ENCODE results near the gene UNC5A.

Gene UNC5A

DNA sequence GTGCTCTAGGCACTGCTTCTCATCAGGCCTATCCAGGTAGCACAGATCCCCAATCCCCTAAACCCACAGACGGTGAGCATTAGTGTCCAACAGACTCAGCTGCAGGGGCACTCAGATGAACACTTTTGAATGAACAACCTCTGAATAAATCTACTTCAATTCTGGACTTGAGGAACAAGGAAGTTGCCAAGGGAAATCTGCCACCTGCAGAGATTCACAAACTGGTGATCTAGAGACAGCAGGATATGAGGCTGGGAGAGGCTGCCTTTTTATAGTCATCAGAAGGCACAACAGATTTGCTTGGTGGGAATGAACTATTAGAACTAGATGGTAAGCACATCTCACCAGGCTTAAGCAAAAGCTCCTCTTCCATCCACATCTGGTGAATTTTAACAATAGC is 95.8 kb downstream of the UNC5A start:
- Histone ChIP-seq H3K27ac (ENCODE audit: low read length) (no peak overlapping the region), H3K36me3 (ENCODE audit: insufficient read depth, low read length) (peaks cover 80% of the 10 kb centered on the region)

DNA sequence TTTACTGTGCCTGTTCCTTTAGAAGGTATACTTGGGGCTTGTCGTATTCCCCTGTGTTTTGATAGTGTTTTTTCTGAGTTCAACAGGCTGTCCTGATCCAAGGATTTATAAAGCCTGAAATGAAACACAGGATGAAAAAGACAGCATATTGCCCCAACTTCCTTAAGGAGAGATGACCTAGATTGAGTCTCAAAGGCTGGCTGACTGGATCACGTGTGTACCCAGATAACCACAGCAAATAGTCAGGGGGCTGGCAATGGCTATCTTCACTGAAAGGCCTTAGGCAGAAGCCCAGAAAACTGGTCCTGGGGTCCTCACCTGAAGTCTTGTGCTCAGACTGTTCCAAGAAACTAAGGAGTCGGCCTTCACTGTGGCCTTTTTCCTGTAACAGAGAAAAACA is 96.4 kb downstream of the UNC5A start:
- no peak overlapping the region for H3K27ac ChIP-seq (ENCODE audit: low read length)
- TF ChIP-seq, protein P1, sequence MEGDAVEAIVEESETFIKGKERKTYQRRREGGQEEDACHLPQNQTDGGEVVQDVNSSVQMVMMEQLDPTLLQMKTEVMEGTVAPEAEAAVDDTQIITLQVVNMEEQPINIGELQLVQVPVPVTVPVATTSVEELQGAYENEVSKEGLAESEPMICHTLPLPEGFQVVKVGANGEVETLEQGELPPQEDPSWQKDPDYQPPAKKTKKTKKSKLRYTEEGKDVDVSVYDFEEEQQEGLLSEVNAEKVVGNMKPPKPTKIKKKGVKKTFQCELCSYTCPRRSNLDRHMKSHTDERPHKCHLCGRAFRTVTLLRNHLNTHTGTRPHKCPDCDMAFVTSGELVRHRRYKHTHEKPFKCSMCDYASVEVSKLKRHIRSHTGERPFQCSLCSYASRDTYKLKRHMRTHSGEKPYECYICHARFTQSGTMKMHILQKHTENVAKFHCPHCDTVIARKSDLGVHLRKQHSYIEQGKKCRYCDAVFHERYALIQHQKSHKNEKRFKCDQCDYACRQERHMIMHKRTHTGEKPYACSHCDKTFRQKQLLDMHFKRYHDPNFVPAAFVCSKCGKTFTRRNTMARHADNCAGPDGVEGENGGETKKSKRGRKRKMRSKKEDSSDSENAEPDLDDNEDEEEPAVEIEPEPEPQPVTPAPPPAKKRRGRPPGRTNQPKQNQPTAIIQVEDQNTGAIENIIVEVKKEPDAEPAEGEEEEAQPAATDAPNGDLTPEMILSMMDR (IDR thresholded peaks at IDR 0.05; ENCODE audit: borderline replicate concordance, extremely low read depth, low read length, poor library complexity, severe bottlenecking) = no peak
- no peak for TF ChIP-seq EZH2 (IDR thresholded peaks at IDR 0.05; ENCODE audit: borderline replicate concordance, low read depth, low read length, severe bottlenecking)
- DNase-seq (no peak), ATAC-seq (ENCODE audit: insufficient read depth, low read depth) (no peak)
- H3K79me2 ChIP-seq (ENCODE audit: insufficient read depth, low read length) = no peaks in the 10 kb centered on the region
- no peaks in the 10 kb centered on the region for H4K20me1 ChIP-seq (ENCODE audit: insufficient read depth, low read length)
- H3K36me3 ChIP-seq (ENCODE audit: insufficient read depth, low read length) = peaks cover 84% of the 10 kb centered on the region
- H3K9ac ChIP-seq (ENCODE audit: low read depth, low read length) = no peak overlapping the region
- H2AFZ ChIP-seq (ENCODE audit: low read depth, low read length) = no peak overlapping the region
- no peaks in the 10 kb centered on the region for H3K4me1 ChIP-seq (ENCODE audit: insufficient read depth, low read length)
- H3K4me3 ChIP-seq (ENCODE audit: low read depth in 1 of 2, low read length in 2 of 2) = no peak overlapping the region
- H3K9me3 ChIP-seq (ENCODE audit: insufficient read depth, low read length, severe bottlenecking) = no peaks in the 10 kb centered on the region
- no peaks in the 10 kb centered on the region for H3K27me3 ChIP-seq (ENCODE audit: insufficient read depth, low read length, poor library complexity)
- no peak overlapping the region for H3K4me2 ChIP-seq (ENCODE audit: insufficient read depth, low read length)

More for the DNA sequence above, 95.8 kb downstream of the UNC5A start:
- Histone ChIP-seq H2AFZ (ENCODE audit: low read depth, low read length) (no peak overlapping the region), H4K20me1 (ENCODE audit: insufficient read depth, low read length) (no peaks in the 10 kb centered on the region), H3K27me3 (ENCODE audit: insufficient read depth, low read length, poor library complexity) (no peaks in the 10 kb centered on the region), H3K9me3 (ENCODE audit: insufficient read depth, low read length, severe bottlenecking) (no peaks in the 10 kb centered on the region), H3K4me3 (ENCODE audit: low read depth in 1 of 2, low read length in 2 of 2) (no peak overlapping the region), H3K79me2 (ENCODE audit: insufficient read depth, low read length) (no peaks in the 10 kb centered on the region), H3K9ac (ENCODE audit: low read depth, low read length) (no peak overlapping the region), H3K4me1 (ENCODE audit: insufficient read depth, low read length) (no peaks in the 10 kb centered on the region), H3K4me2 (ENCODE audit: insufficient read depth, low read length) (no peak overlapping the region)
- TF ChIP-seq, protein P1 (IDR thresholded peaks at IDR 0.05; ENCODE audit: borderline replicate concordance, extremely low read depth, low read length, poor library complexity, severe bottlenecking) = no peak
- TF ChIP-seq EZH2 (IDR thresholded peaks at IDR 0.05; ENCODE audit: borderline replicate concordance, low read depth, low read length, severe bottlenecking) = no peak
- DNase-seq = no peak
- no peak for ATAC-seq (ENCODE audit: insufficient read depth, low read depth)

DNA sequence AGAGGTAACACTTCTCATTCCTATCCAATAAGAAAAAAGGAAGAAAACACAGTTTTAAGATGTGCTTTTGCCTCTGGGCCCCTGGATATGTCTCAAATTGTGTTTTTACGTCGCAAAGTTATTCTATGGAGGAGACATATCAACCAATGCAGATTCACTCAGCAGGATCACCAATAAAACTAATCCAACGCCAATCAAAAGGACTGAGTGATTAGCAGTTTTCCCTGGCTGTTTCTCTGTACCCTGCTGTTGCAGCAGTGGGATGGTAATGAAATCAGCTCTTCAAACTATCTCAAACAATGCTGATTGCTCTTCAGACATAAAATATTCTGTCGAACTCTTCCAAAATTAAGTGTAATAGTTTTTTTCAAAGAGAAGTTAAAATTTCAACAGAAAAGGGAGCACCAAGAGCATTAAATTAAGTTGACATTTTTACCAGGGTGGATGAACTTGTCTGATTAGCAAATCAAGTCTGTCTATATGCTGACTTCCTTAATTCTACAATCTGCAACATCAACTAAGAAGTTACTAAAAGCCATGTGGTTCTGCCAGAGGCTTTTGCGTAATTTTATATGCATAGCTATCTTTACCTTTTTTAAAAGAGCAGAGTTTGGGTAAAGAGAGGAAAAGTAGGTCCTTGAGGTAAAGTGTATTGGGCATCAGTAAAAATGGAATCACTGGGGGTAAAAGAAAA is 98.5 kb downstream of the UNC5A start:
- Histone ChIP-seq H2AFZ (ENCODE audit: low read depth, low read length) (no peak overlapping the region), H3K9ac (ENCODE audit: low read depth, low read length) (no peak overlapping the region), H3K9me3 (ENCODE audit: insufficient read depth, low read length, severe bottlenecking) (no peaks in the 10 kb centered on the region), H4K20me1 (ENCODE audit: insufficient read depth, low read length) (no peaks in the 10 kb centered on the region), H3K27me3 (ENCODE audit: insufficient read depth, low read length, poor library complexity) (no peaks in the 10 kb centered on the region), H3K27ac (ENCODE audit: low read length) (no peak overlapping the region), H3K79me2 (ENCODE audit: insufficient read depth, low read length) (no peaks in the 10 kb centered on the region), H3K4me2 (ENCODE audit: insufficient read depth, low read length) (no peak overlapping the region), H3K4me1 (ENCODE audit: insufficient read depth, low read length) (no peaks in the 10 kb centered on the region), H3K4me3 (ENCODE audit: low read depth in 1 of 2, low read length in 2 of 2) (no peak overlapping the region), H3K36me3 (ENCODE audit: insufficient read depth, low read length) (peaks cover 78% of the 10 kb centered on the region)
- ATAC-seq (ENCODE audit: insufficient read depth, low read depth) = no peak
- TF ChIP-seq EZH2 (IDR thresholded peaks at IDR 0.05; ENCODE audit: borderline replicate concordance, low read depth, low read length, severe bottlenecking) = no peak
- TF ChIP-seq, protein P1 (IDR thresholded peaks at IDR 0.05; ENCODE audit: borderline replicate concordance, extremely low read depth, low read length, poor library complexity, severe bottlenecking) = no peak
- DNase-seq = no peak
